ENCODE results near the gene MEX3C.

Gene MEX3C

DNA sequence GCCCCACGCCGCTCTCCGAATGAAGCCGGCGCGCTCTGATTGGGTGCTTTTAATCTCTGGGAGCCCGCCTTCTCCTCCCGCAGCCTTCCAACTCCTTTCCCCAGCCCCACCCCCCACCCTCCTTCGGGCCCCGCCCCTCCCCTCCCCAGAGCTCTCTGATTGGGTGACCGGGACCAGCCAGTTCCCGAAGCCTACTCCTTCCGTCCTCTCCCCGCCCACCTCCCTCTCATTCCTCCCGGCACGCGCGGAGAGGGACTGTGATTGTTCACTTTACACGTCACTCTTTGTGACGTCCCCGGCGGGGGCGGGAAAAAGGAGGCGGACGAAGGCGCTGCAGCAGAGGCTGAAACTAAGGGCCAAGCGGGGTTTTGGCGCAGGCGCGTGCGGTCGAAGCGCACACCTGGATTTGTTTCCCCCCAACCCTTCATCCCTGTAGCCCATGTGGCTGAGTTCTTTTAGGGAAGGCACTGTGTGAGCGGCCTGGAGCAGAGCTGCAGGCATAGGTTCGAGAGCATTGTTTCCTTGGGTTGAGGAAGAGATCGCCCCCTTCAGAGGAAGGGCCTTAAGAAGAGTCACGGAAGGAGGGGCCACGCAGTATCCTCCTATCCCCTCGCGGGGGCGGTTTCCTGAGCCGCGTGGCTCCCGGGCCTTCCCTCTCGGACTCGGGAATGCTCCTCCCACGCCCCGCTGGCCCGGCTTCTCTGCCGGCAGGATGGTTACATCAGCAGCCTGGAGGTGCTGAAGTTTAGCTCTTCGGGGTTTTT lies at the start of gene MEX3C:
Gene MEX3C (minus strand): TSS at position 21 of the 764 bp plus-strand sequence. CDS start 361 bp downstream, outside the sequence.
- DNase-seq: peak; percentile 99

DNA sequence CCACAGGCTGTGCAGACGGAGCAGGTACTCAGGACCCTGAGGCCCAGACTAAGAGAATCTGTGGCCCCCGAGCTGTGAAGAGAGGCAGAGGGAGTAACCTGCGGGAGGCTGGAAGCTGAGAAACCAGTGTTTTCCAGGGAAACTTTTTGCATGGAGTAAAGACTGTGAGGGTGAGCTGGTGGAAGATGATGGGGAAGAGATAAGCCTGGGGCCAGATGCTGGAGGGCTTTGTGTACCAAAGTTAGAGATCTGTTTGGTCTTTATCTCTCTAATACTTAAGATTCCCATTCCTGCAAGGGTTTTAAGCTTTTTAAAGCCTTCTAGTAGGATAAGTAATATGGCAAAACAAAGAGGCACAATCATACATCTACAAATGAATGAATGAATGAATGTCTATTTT lies 43.7 kb upstream of the MEX3C start:
- no peak for DNase-seq

DNA sequence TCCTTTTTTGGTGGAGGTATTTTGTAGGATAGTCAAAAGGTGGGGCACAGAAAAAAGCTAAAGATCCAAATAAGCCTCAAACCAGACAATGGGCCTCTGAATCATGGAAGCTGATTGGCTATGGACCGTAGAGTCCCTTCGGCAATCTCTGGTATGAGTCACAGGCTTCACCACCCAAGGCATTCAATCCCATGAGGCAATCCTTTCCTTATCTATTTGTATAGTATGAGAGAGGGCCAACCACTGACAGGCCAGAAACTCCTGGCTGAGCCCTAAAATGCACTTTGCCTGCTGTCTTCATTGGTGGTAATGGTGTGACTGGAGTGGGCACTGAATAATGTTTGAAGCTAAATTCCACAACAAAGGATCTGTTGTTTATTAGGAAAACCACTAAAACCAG lies 38.7 kb upstream of the MEX3C start:
- no peak for DNase-seq

DNA sequence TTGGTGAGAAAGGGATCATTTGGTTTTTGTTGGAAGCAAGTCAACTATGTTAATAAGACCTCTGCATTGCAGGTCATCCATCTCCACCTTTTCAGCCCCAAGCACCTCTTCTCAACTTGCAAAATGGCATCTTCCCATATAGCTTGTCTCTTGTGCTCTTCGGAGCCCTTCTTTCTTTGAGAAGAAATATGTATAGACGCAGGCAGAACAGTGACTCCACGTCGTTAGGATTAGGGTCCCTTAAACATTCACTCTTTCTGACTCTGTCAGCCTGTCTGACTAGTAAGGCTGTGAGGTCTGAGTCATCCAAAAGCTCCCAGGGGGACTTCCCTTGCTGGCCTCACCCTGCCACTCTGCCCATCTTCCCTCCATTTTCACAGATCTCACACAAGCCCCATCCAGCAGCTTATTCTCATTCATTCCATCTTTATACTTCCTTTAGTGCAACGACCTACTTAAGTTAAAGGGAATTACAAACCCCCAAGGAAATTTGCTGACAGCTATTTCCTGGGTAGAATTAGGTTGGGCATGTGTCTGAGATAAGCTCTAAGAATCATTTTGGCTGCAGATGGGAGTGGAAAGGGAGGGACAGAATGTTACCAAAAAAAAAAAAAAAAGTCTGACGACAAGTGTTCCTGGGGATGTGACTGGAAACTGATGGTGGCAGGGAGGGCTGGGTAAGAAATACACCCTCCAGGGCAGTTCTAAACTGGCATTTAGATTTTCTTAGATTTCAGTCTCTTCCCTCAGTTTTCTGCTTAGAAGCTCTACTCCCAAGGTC lies 37.7 kb upstream of the MEX3C start:
- DNase-seq: no peak

DNA sequence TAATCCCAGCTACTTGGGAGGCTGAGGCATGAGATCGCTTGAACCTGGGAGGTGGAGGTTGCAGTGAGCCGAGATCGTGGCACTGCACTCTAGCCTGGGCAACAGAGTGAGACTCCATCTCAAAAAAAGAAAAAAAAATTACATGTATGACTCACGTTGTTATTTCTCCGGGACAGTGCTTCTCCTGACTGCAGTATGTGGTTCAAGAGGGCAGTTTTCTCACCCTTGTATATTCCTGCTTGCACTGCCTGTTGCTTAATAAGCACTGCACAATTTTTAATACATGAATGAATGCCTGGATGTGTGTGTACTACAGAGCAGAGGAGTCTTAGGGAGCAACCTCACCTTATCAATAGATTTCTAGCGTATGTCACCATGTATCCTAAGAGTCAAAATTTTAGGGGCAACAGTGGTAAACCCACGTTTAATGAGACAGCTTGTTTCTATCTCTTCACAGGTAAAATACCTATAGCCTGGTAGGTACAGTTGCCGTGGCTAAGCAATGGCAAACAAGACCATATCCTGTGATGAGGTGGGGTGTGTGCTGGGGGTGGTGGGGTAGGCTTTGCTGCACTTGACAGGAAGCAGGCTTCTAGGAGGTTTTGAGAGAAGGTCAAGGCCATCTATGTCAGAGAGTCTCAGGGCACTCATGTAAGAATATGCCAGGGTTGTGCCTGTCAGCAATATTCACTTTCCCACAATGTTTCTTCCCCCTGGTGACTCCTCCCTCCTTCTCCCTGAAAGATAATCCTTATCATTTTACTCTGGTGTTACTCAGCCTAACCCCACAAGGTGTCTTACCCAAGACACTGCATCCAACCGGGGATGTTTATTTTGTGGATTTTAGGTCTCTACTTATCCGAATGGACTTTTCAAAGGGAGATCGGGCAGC lies 36.9 kb upstream of the MEX3C start:
- no peak for DNase-seq

DNA sequence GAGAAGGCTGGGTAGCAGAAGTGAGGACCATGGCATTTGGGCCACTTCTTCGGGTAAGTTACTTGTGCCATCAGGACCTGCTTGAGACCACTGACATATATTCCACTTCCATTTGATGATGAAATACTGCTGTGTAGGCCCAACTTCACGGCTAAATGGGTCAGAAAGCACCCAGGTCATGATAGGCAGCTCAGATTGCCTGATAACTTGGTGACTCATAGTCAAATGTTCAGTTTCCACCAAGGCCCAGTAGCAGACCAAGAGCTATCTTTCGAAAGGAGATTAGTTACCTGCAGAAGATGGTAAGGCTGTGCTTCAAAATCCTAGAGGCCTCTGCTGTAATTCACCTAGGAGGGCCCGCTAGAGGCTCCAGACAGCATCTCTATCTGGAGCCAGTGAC lies 31.8 kb upstream of the MEX3C start:
- no peak for DNase-seq

DNA sequence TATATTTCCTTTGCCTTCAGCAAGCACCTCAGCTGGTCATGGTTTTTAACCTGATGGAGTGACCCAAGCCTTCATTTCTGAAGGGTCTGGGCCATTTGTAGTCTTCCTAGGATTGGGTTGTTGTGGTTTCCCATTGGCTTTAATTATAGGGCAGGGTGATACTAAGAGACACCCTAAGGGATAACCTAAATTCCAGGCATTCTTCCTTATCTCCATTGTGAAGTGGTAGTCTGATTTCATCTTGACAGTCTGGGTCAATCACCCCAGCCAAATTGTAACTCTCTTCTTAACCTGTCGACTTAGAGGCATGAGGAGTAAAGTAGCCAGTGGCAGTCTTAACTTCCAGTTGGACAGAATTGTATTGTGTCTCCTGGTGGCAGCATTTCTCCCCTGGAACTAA lies 30.2 kb upstream of the MEX3C start:
- no peak for DNase-seq

DNA sequence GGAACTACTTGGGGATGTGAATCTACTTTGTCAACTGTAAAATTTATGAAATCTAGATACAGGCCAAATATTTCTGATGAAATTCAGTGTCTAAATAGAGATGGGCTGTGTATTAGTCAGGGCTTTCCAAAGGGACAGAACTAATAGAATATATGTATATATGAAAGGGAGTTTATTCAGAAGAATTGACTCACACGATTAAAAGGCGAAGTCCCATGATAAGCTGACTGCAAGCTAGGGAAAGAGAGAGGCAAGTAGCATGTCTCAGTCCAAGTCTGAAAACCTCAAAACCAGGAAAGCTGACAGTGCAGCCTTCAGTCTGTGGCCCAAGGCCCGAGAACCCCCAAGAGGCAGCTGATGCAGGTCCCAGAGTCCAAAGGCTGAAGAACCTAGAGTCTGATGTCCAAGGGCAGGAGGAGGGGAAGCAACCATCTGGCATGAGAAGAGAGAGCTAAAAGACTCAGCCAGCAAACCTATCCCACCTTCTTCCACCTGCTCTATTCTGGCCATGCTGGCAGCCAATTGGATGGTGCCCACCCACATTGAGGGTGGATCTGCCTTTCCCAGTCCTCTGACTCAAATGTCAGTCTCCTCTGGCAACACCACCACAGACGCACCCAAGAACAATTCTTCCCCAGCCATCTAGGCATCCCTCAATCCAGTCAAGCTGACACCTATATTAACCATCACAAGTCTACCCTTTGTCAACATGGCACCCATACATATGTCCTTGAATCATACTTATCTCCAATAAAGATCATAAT lies 29.3 kb upstream of the MEX3C start:
- no peak for DNase-seq

DNA sequence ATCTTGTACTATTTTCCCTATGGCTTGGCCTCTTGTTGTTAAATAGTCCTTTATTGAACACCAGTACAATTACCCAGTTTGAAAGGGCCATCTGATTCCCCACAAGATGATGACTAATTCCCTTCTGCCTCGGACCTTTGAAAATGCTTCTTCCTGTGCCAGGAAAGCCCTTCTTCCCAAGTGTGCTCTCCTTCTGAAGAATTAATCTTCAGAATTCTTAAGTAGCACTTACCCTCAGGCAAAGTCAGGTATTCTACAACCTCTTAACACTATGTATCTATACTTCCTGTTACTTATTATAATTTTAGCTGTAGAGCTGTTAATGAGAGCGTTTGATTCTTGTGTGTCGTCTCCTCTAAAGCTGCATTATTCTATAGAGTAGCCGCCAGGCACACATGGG lies 28.6 kb upstream of the MEX3C start:
- no peak for DNase-seq

DNA sequence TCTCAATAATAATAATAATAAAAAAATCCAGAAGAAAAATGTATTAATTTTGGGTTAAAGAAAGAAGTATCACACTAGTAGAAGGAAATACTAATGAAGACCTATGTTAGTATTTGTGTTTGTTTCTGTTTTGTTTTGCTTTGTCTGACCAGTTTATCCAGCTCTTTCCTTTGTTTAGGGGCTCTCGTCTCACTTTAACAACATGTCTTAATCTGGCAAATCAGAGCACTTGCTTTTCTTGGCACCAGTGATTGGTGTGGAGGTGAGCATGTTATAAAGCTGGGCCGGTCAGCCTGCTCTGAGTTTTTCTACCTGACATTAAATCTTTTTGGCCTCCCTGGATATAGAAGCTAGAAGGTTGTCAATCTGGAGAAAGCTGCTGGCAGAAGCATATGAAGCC lies 15.1 kb upstream of the MEX3C start:
- no peak for DNase-seq

DNA sequence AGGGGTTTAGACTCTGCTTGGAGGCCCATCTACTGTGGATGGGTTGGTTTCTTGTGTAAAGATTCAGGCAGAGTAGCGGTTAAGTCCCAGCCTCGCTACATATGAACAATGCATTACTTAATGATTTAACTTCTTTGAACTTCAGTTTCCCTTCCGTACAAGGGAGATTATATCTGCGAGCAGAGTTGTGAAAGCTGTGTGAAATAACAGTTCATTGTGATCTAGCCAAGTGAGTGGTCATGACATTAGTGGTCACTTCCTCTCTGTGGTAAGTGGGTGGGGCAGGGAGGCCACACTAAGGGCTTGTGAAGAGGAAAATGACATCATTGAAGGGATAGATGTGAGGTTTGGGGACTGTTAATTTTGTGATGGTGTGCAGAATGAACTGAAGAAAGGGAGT lies 14.1 kb upstream of the MEX3C start:
- peak; percentile 72 for DNase-seq

DNA sequence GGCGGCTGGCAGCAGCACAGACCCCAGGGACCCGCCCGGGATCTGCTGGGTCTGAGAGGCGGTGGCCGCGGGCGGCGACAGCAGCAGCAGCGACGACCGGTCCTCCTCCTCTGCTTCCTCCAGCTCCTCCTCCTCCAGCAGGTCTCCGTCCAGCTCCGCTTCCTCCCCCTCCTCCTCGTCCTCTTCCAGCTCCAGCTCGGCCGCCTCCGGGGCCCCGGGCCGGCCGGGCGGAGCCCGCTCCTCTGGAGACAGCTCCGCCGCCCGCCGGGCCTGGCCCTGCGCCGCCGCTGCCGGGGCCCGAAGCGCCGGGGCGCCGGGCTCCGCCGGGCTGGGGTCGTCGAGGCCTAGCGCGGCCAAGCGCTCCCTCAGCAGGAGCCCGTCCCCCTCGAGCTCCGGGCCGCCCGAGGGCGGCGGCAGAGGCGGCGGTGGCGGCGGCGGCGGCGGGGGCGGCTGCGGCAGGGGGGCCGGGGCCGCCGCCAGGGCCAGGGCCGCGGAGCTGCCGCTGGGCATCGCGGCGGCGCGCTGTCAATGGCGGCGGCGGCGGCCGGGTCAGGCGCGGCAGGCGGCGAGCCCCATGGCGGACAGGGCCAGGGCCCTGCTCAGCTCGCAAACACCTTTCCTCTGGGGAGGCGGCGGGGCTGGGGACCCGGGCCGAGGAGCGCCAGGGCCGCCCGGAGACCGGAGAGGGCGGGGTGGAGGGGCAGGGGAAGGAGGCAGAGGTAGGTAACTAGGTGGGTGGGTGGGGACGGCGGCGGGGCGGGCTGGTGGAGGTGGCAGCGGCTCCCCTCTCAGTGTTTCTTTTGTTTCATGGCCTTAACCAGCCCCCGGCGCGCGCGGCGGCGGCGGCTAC lies 445 bp downstream of the MEX3C start:
- peak; percentile 43 for DNase-seq

DNA sequence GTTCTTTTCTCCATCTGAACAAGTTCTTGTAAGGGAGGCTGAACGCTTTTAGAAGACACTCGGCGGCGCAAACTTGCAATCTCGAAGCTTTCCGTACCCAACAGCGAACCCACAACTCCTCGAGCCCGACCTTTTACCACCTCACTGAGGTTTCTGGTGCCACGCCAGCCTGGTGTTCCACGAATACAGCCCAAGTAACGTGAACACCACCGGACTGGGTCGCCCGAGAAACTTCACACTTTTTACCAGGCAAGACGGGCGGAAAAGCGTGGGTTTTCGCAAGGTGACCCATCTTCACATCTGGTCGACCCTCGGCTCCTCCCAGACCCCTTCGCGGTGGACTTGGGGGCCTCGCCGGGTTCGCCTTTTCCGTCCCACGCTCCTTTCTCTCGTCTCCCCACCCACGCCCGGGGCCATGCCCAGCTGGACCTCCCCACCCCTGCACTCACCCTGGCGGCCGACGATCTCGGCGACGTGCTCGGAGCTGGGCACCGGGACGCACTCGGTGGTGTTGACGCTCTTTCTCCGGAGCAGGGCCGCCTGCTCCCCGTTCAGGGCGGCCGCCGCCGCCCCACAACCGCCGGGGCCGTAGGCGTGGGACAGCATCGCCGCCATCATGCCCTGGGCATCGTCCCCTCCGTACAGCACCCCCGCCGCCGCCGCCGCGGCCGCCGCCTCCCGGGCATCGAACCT lies 1.2 kb downstream of the MEX3C start:
- peak; percentile 38 for DNase-seq

DNA sequence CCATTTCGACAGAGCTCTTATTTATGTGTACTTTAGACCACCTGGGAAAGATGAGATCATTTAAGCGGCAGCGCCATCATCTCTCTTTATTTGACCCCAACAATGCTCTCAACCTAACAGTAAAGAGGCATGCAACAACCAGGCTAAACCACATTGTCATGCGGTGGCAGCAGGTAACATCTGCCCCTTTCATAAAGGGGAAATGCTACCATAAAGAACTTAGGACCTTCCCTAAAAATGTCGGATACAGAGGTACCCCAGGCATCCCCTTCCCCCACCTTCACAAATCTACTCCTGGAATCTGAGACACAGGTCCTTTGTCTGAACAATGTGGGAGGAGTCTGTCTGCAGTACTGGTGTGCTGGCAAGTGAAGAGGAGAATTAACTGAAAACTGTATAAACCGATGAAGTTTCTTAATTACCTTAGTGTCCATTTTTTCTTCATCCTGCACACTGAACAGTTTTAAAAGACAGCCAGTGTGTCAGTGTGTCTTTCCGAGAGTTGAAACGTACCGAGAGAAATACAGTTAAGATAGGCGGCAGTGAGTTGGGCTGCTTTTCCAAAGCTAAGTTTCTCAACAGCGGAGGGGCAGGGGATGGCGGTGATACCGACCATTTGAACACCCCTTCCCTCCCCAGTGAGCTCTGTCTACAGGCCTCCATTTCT lies 1.9 kb downstream of the MEX3C start:
- peak; percentile 39 for DNase-seq

DNA sequence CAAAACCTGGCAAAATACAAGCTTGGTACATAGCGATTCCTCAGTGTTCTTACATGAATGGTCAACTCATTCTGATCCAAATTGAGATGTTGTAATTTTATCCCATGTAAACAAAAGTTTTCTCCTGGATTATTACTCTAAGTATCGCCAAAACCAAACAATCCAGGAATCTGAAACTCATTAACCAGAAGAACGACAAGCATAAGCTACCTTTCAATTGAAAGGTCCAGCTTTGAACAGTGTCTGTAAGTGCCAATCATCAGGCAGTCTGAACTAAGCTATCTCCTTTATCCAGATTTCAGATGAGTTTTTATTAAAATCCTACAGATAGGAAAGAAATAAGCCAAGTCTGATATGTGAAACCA lies 2.4 kb downstream of the MEX3C start:
- DNase-seq: no peak

DNA sequence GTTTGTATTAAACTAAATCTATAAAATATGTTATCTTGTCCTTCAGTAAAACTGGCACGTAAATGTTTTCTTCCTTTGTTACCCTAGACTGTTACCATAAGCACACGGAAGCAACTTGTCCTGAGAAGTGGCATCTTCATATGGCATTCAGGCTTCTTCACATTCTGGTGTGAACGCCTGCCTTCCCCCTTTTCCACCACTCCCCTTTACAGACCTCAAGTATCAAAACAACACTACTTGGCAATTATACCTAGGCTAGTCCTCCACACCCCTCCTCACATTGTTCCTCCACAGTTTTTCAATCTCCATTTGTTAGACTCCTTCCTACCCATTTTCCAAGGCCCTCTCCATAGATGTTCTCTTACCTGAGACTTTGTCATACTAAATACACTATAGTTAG lies 2.9 kb downstream of the MEX3C start:
- DNase-seq: no peak

DNA sequence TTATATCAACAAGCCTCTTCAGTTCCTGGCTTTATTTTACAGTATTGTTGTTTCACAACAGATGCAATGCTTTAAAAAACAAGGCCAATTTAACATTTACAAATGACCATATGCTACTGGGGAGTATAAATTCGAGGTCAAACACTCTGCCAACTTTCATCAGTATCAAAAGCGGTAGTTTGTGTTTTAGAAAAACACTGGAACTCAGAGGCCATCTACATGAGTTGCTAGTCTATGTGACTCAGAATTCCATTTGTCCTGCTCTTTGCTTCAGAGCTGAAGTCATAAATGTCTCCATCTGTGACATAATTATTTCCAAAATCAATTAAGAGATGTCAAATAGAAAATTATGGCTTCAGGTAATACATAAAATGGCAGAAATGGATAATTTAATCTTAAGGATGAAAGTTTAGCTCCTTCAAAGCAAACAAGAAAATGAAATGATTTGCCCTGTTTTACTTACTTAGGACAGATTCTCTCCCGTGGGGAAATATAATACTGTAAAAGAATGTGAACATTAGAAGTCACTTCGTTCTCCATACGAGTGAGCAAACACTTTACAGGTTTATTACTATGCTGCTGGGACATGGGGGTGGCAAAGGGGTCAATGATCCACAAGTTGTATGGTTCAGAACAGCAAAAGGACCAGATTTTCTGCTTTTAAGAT lies 3.7 kb downstream of the MEX3C start:
- no peak for DNase-seq

DNA sequence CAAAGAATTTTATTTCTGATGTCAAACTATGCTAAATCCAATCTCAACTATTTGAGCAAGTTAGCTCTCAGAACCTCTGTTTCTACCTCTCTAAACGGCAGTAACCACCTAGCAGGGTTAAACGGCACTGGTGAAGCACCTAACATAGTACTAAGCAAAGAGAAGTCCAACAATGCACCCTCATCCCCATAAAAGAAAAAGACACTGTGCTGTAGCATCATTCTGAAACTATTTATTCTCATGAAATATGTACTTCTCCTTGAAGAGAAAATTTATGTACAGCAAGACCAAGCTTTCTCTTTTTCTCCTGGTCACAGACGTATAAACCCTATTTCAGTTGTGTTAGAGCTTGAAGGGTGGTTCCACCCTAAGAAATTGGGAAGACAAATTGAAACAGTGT lies 4.8 kb downstream of the MEX3C start:
- no peak for DNase-seq

DNA sequence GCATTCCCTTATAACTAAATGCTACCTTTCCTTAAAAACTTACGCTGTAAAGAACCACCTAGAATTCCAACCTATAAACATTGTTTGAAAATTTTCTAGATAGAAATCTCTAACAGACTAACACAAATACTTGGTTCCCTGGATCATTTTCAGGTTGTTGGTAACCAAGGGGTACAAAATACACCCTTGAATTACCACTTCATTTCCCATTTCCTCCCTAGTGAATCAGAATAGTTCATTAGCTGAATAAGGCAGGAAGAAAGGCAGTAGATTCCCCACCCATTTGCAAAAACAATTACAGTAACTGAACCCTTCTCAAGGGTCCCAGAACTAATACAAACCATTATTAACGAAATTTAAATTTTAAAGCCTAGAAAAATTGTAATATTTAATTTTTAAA lies 5.5 kb downstream of the MEX3C start:
- DNase-seq: no peak

DNA sequence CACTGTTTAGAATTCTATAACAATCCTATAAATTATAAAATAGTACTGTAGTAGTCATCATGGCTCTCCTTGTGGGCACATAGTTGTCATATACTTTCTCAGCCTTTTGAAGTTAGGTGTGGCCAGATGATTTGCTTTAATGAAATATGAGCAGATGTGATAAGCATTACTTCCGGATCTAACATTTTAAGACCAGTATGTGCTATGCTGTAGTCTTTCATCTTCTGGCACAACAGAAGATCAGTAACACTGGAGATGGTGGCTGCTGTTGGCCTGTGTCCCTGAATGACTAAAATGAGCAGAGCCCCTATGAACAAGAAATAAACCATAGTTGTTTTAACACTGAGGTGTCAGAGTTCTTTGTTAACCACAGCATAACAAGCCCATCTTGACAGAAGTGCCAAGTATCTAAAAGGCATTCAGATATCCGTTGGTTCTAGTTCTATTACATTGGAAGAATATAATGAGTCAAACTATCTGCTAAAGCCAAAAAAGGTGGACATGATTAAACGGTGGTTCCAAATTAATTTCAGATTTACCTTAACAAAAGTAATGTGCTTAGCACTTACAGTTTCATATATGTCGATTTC lies 6.3 kb downstream of the MEX3C start:
- DNase-seq: peak; percentile 38
